SK-N-SH (cell line): Measurements from ENCODE around the gene HSF5.

ENCODE experiments used
- EP300 ChIP-seq, 2 experiments: IDR thresholded peaks; 2 replicates each; pipeline versions ENCODE4 v1.4.0 to v1.6.1; 2012; ENCODE audit warnings: borderline replicate concordance in 1 of 2, low read depth in 1 of 2, low read length in 1 of 2
- GABPA ChIP-seq: IDR thresholded peaks from 2 replicates; pipeline ENCODE4 v1.4.0; 2012; ENCODE audit warnings: low read depth, mild to moderate bottlenecking
- GATA2 ChIP-seq: sonication (generic); formaldehyde crosslinking; IDR thresholded peaks from 2 replicates; pipeline ENCODE4 v1.5.0; 2020; ENCODE audit warnings: mild to moderate bottlenecking, missing genetic modification reagents
- JUND ChIP-seq: IDR thresholded peaks from 2 replicates; pipeline ENCODE4 v1.4.0; 2012
- MAX ChIP-seq: IDR thresholded peaks from 2 replicates; pipeline ENCODE4 v1.4.0; 2012; ENCODE audit warnings: low read depth
- REST ChIP-seq: IDR thresholded peaks from 2 replicates; pipeline ENCODE4 v1.6.1; 2012; ENCODE audit warnings: mild to moderate bottlenecking, low read depth, low read length, moderate library complexity
- TCF12 ChIP-seq: IDR thresholded peaks from 2 replicates; pipeline ENCODE4 v1.4.0; 2012
- TF ChIP-seq, protein P1 (sequence below): fragments of 200-600 bp; sonication (generic); IDR thresholded peaks from 2 replicates; pipeline ENCODE4 v1.6.1; 2017; ENCODE audit warnings: antibody characterized with exemption, mild to moderate bottlenecking, moderate library complexity

DNA sequence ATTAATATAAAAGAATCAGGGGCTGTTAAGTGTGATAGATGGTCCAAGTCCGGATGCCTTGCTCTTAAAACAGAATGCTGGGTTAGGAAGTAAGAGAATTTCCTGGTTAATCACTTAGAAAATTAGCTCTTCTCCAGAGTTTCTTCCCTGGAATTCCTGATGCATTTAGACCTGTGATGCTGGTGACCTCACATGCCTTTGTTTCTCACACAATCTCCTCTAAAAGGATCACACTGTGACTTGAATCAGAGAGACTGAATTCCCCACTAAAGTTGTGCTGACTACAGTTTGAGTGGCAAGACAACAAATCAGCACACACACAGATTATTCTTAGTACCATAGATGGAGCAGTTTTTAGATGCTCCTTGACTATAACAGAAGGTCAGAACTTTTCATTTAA, 66.5 kb downstream of the HSF5 start:
- TF ChIP-seq, protein P1, sequence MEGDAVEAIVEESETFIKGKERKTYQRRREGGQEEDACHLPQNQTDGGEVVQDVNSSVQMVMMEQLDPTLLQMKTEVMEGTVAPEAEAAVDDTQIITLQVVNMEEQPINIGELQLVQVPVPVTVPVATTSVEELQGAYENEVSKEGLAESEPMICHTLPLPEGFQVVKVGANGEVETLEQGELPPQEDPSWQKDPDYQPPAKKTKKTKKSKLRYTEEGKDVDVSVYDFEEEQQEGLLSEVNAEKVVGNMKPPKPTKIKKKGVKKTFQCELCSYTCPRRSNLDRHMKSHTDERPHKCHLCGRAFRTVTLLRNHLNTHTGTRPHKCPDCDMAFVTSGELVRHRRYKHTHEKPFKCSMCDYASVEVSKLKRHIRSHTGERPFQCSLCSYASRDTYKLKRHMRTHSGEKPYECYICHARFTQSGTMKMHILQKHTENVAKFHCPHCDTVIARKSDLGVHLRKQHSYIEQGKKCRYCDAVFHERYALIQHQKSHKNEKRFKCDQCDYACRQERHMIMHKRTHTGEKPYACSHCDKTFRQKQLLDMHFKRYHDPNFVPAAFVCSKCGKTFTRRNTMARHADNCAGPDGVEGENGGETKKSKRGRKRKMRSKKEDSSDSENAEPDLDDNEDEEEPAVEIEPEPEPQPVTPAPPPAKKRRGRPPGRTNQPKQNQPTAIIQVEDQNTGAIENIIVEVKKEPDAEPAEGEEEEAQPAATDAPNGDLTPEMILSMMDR: no peak
- TF ChIP-seq GABPA (no peak), MAX (no peak), JUND (no peak), TCF12 (no peak), EP300 (IDR thresholded peaks at IDR 0.05; ENCODE audit: borderline replicate concordance in 1 of 2, low read depth in 1 of 2, low read length in 1 of 2) (no peak), REST (no peak), GATA2 (CRISPR knock-in tag) (no peak)
